Urinary bladder (tissue), 4 donors: Measurements from ENCODE around the gene SV2A. TPM values are rescaled to one million over a fixed set of nuclear protein-coding genes. Genes with fewer than 3 reads are reported as not detected.
"Not testable (repeated sequence)": the region's sequence is repeated elsewhere in the genome, so short reads cannot be mapped to it uniquely, and the experiment has no call there.

ENCODE experiments used
- DNase-seq: peaks from one replicate; pipeline ENCODE4 v3.0.0-alpha.2; 2015; ENCODE audit errors: extremely low spot score
- H3K27ac ChIP-seq: one replicate; pipeline ENCODE4 v1.5.1; 2013; ENCODE audit warnings: low read depth, mild to moderate bottlenecking, moderate library complexity
- H3K36me3 ChIP-seq: one replicate; pipeline ENCODE4 v1.6.1; 2013; ENCODE audit warnings: mild to moderate bottlenecking, moderate library complexity; ENCODE audit not compliant: insufficient read depth
- H3K4me1 ChIP-seq: one replicate; pipeline ENCODE4 v1.6.1; 2013; ENCODE audit warnings: mild to moderate bottlenecking, moderate library complexity; ENCODE audit not compliant: insufficient read depth
- H3K4me3 ChIP-seq: one replicate; pipeline ENCODE4 v1.5.1; 2013; ENCODE audit warnings: low read depth, low read length
- WGBS: extraction: QIAGEN DNeasy Blood & Tissue Kit; methylation state at CpG from one replicate; pipeline ENCODE4 v1.1.7; 2013; 5-methylcytosine and 5-hydroxymethylcytosine counted together
- polyA plus RNA-seq: library from polyadenylated mRNA; stranded (reverse); fragments of 200-250 nt; gene quantifications from one replicate; pipeline ENCODE4 v1.2.3, GENCODE V29; 2013
- total RNA-seq: library from RNA; depleted of rRNA; stranded (reverse); fragments of >200 nt; gene quantifications from one replicate; pipeline ENCODE4 v1.2.3, GENCODE V29; 2014
- donor health status: healthy with polysubstance abuse.
- donor health status: healthy.

Gene SV2A
- total and polyA plus RNA-seq, 2 donors, result 5.5 to 7.3 TPM

DNA sequence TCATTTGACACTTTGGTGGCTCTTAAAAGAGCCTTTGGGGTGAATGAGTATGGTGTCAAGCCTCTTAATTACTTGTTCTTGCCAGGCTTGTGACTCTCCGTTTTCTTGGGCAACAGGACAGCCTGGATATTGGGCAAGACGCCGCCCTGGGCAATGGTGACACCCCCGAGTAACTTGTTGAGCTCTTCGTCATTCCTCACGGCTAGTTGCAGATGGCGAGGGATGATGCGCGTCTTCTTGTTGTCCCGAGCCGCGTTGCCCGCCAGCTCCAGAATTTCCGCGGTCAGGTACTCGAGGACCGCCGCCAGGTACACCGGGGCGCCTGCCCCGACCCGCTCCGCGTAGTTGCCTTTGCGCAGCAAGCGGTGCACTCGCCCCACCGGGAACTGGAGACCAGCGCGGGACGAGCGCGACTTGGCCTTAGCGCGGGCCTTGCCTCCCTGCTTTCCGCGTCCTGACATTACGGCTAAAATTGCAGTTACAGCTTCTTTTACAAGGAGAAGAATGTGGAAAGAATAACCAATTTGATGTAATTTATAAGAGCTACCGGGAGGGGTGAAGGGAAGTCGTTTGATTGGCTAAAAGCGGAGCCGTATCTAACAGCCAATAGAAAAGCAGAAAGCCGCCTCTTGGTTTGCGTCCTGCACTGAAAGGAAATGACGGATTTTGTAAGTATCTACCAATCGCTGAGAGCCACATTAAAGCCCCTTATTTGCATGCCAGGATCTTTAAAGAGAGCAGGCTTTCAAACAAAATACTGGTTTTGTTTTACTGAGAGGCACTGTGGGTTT lies 30.0 kb downstream of the SV2A start:
- peak; percentile 99 for DNase-seq
- no peaks in the 10 kb centered on the region for H3K4me1 ChIP-seq
- peak overlapping the region; percentile 98 for H3K27ac ChIP-seq
- under 1% methylated on average over 46 of the region's 46 CpGs for WGBS
- peak overlapping the region; percentile 51 for H3K4me3 ChIP-seq
- no peaks in the 10 kb centered on the region for H3K36me3 ChIP-seq

DNA sequence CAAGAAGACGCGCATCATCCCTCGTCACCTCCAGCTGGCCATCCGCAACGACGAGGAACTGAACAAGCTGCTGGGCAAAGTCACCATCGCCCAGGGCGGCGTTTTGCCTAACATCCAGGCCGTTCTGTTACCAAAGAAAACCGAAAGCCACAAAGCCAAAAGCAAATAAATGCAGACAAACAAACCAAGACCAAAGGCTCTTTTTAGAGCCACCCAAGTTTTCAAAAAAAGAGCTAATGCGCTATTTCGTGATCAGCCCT lies 30.5 kb downstream of the SV2A start:
- Histone ChIP-seq H3K27ac (peak overlapping the region; percentile 98), H3K4me3 (peak overlapping the region; percentile 51)
- not testable (repeated sequence) for H3K36me3 ChIP-seq, H3K4me1 ChIP-seq, DNase-seq
- WGBS, result under 1% methylated on average over 13 of the region's 13 CpGs

DNA sequence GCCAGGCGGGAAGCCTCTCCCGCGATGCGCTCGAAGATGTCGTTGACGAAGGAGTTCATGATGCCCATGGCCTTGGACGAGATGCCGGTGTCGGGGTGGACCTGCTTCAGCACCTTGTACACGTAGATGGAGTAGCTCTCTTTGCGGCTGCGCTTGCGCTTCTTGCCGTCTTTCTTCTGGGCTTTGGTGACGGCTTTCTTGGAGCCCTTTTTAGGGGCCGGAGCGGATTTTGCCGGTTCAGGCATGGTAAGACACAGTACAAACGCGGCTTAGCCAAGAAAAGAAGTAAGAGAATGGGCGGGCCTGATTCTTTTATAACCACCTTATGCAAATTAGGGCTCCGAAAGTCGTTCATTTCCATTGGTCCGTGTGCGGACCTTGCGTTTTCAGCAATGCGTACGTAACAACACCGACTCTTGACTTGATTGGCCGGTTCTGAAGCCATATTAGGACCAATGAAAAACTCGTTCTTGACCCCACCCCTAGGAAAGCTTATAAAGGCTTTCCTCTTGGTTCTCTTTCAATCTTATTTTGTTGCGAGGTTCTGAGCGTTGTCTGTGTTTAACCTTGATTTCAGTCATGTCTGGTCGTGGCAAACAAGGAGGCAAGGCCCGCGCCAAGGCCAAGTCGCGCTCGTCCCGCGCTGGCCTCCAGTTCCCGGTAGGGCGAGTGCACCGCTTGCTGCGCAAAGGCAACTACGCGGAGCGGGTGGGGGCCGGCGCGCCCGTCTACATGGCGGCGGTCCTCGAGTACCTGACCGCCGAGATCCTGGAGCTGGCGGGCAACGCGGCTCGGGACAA lies 31.0 kb downstream of the SV2A start:
- Histone ChIP-seq H3K4me3 (peak overlapping the region; percentile 74), H3K36me3 (no peaks in the 10 kb centered on the region), H3K27ac (peak overlapping the region; percentile 98), H3K4me1 (no peaks in the 10 kb centered on the region)
- WGBS, result under 1% methylated on average over 62 of the region's 62 CpGs
- peak; percentile 99 for DNase-seq

DNA sequence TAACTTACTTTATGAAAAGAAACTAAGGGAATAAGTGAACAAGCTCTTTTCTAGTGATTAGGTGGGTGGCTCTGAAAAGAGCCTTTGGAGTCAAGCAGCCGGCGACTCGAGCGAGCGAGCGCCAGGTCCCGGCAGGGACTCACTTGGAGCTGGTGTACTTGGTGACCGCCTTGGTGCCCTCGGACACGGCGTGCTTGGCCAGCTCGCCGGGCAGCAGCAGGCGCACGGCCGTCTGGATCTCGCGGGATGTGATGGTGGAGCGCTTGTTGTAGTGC lies 31.6 kb downstream of the SV2A start:
- WGBS, result under 1% methylated on average over 19 of the region's 19 CpGs
- DNase-seq, result not testable (repeated sequence)

DNA sequence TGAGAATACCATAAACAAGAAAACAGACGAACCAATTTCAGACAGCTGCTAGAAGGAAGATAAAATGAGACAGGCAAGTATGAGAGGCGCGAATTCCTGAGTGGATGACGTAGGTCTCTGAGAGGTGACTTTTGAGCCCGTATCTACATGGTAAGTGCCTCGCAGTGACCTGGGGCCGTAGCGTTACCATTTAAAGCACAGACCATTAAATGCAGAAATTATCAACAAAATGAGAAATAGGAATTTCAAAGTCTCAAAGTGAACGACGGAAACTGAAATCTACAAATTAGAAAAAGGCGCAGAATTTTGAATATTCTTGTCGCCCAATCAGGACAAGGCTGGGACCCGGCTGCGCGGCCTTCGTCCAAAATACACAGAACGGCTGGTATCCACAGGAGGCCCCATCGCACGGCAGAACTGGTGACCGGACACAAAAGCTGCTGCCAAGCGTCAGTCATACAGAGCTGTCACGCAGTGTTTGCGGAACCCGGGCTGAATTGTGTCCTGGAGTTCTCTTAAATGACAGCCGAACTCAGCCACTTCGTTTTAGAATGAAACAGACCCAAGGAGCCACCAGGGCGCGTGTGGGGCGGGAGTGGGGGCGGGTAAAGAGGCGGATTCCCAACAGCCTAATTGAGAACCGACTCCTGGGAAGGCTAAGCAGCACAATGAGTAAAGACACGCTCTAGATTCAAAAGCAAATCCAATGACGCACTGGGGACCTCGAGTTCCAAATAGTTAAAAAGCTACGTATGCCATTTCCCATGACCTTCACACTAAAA lies 32.1 kb downstream of the SV2A start:
- peak overlapping the region; percentile 95 for H3K27ac ChIP-seq
- no peaks in the 10 kb centered on the region for H3K36me3 ChIP-seq
- no peaks in the 10 kb centered on the region for H3K4me1 ChIP-seq
- DNase-seq, result peak; percentile 78
- WGBS, result under 1% methylated on average over 36 of the region's 36 CpGs
- H3K4me3 ChIP-seq, result peak overlapping the region; percentile 74

More for the DNA sequence above, 31.6 kb downstream of the SV2A start:
- H3K4me3 ChIP-seq, result peak overlapping the region; percentile 74
- H3K4me1 ChIP-seq, H3K36me3 ChIP-seq: not testable (repeated sequence)
- peak overlapping the region; percentile 95 for H3K27ac ChIP-seq

DNA sequence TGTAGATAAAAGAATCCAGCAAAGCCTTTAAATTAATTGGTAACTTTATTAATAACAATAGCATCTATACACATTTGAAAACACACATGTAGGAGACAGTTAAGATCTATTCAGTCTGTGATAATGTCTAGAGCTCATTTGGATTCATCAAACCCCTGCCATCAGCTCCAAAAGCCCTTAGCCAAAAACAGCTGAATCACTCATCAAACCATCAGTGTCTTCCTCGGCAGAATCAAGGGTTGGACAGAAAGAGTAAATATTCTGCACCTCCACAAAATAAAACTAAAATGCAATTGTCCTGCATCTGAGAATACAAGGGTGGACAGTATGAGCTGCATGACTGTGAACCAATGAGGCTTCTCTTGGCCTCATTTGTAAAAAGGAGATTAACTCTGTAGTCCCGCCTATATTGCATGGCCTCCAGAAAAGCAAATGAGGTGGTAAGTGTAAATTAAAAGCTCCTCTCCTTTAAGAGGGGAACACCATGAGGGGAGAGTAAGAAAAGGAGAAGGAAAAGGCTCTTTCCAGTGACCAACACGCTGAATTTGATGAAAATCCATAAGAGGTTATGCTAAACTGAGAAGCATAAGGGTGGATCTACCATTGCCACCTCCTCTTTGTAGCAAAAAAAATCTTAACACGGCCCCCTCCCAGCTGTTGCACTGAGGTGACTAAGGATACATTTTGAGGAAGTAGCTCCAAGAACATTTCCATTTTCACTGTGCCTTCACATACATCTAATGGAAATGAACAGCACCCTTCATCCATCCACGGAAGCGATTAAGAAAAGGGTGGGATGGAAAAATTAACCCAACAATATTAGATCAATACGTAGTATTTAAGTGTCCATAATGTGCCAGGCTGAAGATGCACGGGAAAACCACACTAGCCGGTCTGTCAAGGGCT lies 33.0 kb downstream of the SV2A start:
- no peaks in the 10 kb centered on the region for H3K4me1 ChIP-seq
- H3K27ac ChIP-seq, result peak overlapping the region; percentile 95
- 6% methylated on average over 9 of the region's 9 CpGs for WGBS
- H3K36me3 ChIP-seq, result no peaks in the 10 kb centered on the region
- DNase-seq, result no peak
- H3K4me3 ChIP-seq, result peak overlapping the region; percentile 74

DNA sequence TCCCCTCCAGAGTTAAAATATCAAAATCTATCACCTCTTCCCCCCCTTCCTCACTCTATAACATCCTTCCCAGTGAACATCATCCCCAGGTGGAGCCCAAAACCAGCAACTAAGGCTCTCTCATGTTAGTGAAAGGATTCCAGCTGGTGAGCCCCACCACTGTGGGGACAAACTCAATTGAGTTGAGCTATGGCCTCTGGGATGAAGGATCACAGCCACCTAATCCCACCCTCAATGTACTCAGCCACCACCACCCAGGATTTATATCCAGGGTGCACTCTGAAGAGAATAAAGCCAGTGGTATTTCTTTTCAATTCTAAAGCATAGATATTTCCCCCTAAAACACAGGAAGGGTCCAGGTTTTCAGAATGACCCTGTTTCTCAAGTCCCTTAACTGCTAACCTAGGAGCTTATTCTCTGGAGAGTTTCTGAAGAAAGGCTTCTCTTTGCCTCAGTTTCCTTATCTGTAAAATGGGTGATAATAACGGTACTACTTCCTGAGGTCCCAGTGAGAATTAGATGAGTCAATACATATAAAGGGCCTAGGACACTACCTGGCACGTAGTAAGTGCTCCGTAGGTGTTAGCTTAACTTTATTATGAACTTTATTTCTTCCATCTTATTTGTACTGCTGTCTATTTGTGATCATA lies 33.9 kb downstream of the SV2A start:
- no peak overlapping the region for H3K27ac ChIP-seq
- DNase-seq, result no peak
- no peak overlapping the region for H3K4me3 ChIP-seq
- no peaks in the 10 kb centered on the region for H3K36me3 ChIP-seq
- no peaks in the 10 kb centered on the region for H3K4me1 ChIP-seq
- 86% methylated on average over 3 of the region's 3 CpGs for WGBS

DNA sequence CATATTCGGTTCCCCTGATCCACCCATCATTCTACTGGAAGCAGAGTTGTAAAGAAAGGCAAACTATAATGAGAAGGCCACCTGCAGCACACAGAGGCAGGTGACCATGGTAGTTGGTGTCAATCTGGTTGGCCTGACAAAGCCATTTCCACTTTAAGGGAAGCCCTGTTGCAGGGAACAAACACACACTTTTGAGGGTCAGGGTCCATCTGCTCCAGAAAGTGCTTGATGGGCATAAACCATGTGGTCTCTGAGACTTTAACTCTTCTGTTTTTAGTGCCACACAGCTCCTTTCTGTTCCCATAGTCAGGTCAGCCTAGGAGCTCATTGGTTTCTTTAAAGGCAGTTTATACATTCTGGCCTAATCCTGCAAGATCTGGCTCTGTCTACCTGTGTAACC lies 35.8 kb downstream of the SV2A start:
- no peaks in the 10 kb centered on the region for H3K4me1 ChIP-seq
- H3K4me3 ChIP-seq, result no peak overlapping the region
- H3K27ac ChIP-seq, result no peak overlapping the region
- WGBS, result 92% methylated on average over 1 of the region's 1 CpG
- no peaks in the 10 kb centered on the region for H3K36me3 ChIP-seq
- no peak for DNase-seq

DNA sequence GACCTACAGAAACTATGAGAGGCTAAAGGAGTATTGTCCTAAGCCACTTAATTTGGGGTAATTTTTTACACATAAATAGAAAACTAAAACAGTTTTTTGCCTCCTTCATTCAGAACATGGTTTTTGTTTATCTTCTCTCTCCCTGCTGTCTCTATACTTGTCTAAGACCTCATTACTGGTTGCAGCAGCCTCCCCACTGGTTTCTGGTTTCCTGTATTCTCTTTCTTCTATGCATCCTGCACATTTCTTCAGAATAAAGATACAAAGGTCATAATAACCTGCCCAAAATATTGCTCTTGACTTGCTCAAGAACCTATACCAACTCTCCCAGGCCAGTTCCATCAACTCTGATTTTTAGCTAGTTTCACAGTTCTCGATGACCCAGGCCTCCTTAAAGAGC lies 38.1 kb downstream of the SV2A start:
- H3K27ac ChIP-seq, result no peak overlapping the region
- DNase-seq, result no peak
- H3K36me3 ChIP-seq, result no peaks in the 10 kb centered on the region
- 90% methylated on average over 1 of the region's 1 CpG for WGBS
- no peak overlapping the region for H3K4me3 ChIP-seq
- no peaks in the 10 kb centered on the region for H3K4me1 ChIP-seq

DNA sequence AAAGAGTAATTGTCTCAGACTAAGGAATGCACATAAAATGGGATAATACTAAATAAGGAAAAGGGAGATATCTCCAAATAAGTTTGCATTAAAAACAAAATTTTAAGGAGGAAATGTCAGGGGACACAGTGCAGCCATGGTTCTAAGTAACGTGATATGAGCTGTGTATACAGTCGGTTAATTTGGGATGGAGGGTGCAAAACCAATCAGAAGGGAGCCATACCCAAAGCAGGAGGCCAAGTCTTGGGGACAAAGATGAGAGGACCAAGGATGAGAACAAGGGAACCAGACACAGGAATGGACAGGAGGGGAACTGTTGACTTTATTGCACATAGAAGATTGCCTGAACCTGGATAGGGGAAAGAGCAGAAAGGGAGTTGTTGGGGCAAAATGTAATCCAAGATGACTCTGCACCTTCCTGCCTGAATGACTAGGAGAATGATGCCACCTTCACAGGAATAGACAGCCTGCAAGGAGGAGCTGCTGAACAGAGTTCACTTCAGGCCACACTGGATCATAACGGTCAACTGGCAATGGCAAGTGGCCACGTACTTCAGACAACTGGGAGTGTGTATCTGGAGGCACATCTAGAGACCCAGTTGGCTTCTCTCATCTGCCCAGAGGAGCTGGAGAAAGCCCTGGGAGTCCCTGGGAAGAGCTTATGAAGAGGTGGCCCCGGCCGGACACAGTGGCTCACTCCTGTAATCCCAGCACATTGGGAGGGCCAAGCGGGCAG lies 40.3 kb downstream of the SV2A start:
- DNase-seq, result no peak
- no peak overlapping the region for H3K4me3 ChIP-seq
- no peak overlapping the region for H3K27ac ChIP-seq
- H3K36me3 ChIP-seq, result no peaks in the 10 kb centered on the region
- WGBS, result 90% methylated on average over 7 of the region's 7 CpGs
- H3K4me1 ChIP-seq, result no peaks in the 10 kb centered on the region

DNA sequence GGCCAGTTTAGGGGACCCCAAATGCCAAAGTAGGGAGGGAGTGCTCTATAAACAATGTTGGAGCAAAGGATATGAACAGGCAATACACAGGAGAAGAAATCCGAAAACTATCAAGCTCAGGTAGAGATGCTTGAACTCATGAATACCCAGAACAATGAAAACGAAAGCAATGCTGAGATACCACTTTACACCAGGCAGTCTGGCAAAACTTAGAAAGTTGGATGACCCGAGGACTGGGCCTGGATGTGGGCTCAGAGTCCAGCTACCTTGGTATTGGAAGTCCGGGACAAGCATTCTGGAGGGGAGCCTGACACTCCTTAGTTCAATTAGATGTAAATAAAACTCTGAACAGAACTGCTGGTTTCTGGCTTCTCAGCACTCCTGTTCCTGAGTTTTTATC lies 44.6 kb downstream of the SV2A start:
- not testable (repeated sequence) for DNase-seq

DNA sequence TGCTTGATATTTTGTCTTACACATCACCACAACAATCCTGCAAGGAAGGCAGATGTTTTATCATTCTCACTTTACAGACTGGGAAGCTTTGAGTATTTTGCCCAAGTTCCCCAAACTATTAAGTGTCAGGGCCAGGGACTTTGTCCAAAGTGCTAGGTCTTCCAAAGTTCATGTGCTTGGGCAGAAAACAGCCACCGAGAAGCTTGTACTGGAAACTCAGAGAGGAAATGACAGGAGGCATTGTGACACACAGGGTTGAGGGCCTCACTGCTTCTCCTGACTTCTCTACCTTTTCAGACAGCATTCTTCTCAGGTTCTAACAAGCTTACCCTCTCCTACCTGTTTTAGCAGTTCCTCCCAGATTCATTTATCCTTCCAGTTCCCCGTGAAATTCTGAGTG lies 50.8 kb downstream of the SV2A start:
- not testable (repeated sequence) for DNase-seq, H3K4me1 ChIP-seq, H3K4me3 ChIP-seq, H3K27ac ChIP-seq, H3K36me3 ChIP-seq
- no CpG with 5 or more reads among the region's 2 CpGs for WGBS

More for the DNA sequence above, 44.6 kb downstream of the SV2A start:
- H3K27ac ChIP-seq, H3K4me3 ChIP-seq, H3K36me3 ChIP-seq, H3K4me1 ChIP-seq: not testable (repeated sequence)
- WGBS, result no CpG with 5 or more reads among the region's 4 CpGs
